Psoas muscle (tissue), 8 donors: ENCODE measurements around the gene PLS1. TPM values are rescaled to one million over a fixed set of nuclear protein-coding genes. Genes with fewer than 3 reads are reported as not detected.
"Not testable (repeated sequence)": the region's sequence is repeated elsewhere in the genome, so short reads cannot be mapped to it uniquely, and the experiment has no call there.

ENCODE experiments used
- ATAC-seq, 4 donors: fragments of 200-7000 bp; cut with Tn5 transposase; one replicate each; pipeline ENCODE4 v1.9.1; 2020; ENCODE audit warnings: moderate library complexity in 3 of 4, mild to moderate bottlenecking in 2 of 4
- DNase-seq, 2 donors: peaks; one replicate each; pipeline ENCODE4 v3.0.0-alpha.2; 2020
- H3K27ac ChIP-seq: fragments of 200-600 bp; one replicate; pipeline ENCODE4 v1.8.0; 2022
- H3K27me3 ChIP-seq, 3 donors: fragments of 200-600 bp in 1 of 3; one replicate each; pipeline versions ENCODE4 v1.6.1 to v1.8.0; 2013 to 2022; ENCODE audit warnings: low read length in 2 of 3, mild to moderate bottlenecking in 2 of 3, moderate library complexity in 1 of 3; ENCODE audit not compliant: insufficient read depth in 3 of 3
- H3K36me3 ChIP-seq, 2 donors: fragments of 200-600 bp in 1 of 2; one replicate each; pipeline versions ENCODE4 v1.6.1 to v1.8.0; 2013 to 2022; ENCODE audit warnings: low read depth in 1 of 2, mild to moderate bottlenecking in 1 of 2, moderate library complexity in 1 of 2; ENCODE audit not compliant: insufficient read depth in 1 of 2
- H3K4me1 ChIP-seq: fragments of 200-600 bp; one replicate; pipeline ENCODE4 v1.8.0; 2022
- H3K4me3 ChIP-seq: fragments of 200-600 bp; one replicate; pipeline ENCODE4 v1.8.0; 2022; ENCODE audit warnings: mild to moderate bottlenecking
- H3K9me3 ChIP-seq: fragments of 200-600 bp; one replicate; pipeline ENCODE4 v1.8.0; 2022
- CTCF ChIP-seq: fragments of 200-600 bp; IDR thresholded peaks from one replicate; pipeline ENCODE4 v1.8.0; 2022; ENCODE audit warnings: antibody characterized with exemption
- WGBS, 3 donors: extraction: QIAGEN DNeasy Blood & Tissue Kit; methylation state at CpG; one replicate each; pipeline versions ENCODE4 v1.1.6 to v1.1.7; 2013; 5-methylcytosine and 5-hydroxymethylcytosine counted together
- intact Hi-C, 2 donors: fragments of 100-400 bp; cut with DNase I; formaldehyde crosslinking; loops; one replicate each; pipeline versions ENCODE4 v1.11.0 to v1.14.2; 2022
- polyA plus RNA-seq, 3 donors: library from polyadenylated mRNA; stranded (reverse); fragments of 200-250 nt; gene quantifications; one replicate each; pipeline ENCODE4 v1.2.3, GENCODE V29; 2013
- total RNA-seq, 4 donors: library from RNA; stranded (reverse); fragmentation: NEBNext Ultra II Directional in 2 of 4; extraction: Animal tissue kit (Norgen Biotek cat#: 25700) in 2 of 4; gene quantifications; one replicate each; pipeline versions ENCODE4 v1.2.1 to v1.2.4, GENCODE V29; 2021 to 2023
- donor health status: healthy with polysubstance abuse.
- donor health status: DM: no; HTN: no; CAD: no; lungs with moderate emphysema.
- donor health status: Bipolar disorder and iron deficiency.
- donor health status: healthy.
- donor health status: DM: yes; HTN: yes; CAD: no.
- donor health status: DM: no; HTN: no; CAD: no.
- donor health status: DM: no; HTN: no; CAD: no.
- donor health status: DM: yes; HTN: yes; CAD: no.

Gene PLS1
- total and polyA plus RNA-seq, 7 donors = 0.24 to 2.2 (median 0.58) TPM

GRCh38 chr3:142602619-142603385 lies 6.6 kb downstream of the PLS1 start:
- no peak for DNase-seq
- intact Hi-C loops = no loop called here
- Histone ChIP-seq H3K4me3 (no peak overlapping the region), H3K4me1 (no peaks in the 10 kb centered on the region), H3K27ac (no peak overlapping the region), H3K36me3 (no peaks in the 10 kb centered on the region), H3K27me3 (no peaks in the 10 kb centered on the region), H3K9me3 (no peaks in the 10 kb centered on the region)
- TF ChIP-seq CTCF = no peak
- no peak for ATAC-seq
- WGBS, 3 donors = 85 to 92% (median 86%) methylated on average over 13 of the region's 13 CpGs

- intact Hi-C loops, H3K36me3 ChIP-seq, H3K27me3 ChIP-seq, H3K4me3 ChIP-seq, H3K27ac ChIP-seq, H3K9me3 ChIP-seq, H3K4me1 ChIP-seq, DNase-seq, ATAC-seq: not testable (repeated sequence)
- WGBS, 3 donors = 83 to 92% (median 87%) methylated on average over 7 of the region's 7 CpGs
Observed at GRCh38 chr3:142603386-142603705, 7.2 kb downstream of the PLS1 start.

GRCh38 chr3:142604940-142605339 lies 8.7 kb downstream of the PLS1 start:
- Histone ChIP-seq H3K27ac (no peak overlapping the region), H3K27me3 (no peaks in the 10 kb centered on the region), H3K9me3 (no peaks in the 10 kb centered on the region), H3K36me3 (no peaks in the 10 kb centered on the region), H3K4me3 (no peak overlapping the region), H3K4me1 (no peaks in the 10 kb centered on the region)
- ATAC-seq (no peak), DNase-seq (no peak)
- intact Hi-C loops = no loop called here
- TF ChIP-seq CTCF = no peak

- Histone ChIP-seq H3K27ac (no peak overlapping the region), H3K4me1 (no peaks in the 10 kb centered on the region), H3K36me3 (no peaks in the 10 kb centered on the region), H3K9me3 (no peaks in the 10 kb centered on the region), H3K4me3 (no peak overlapping the region), H3K27me3 (no peaks in the 10 kb centered on the region)
- intact Hi-C loops = no loop called here
- TF ChIP-seq CTCF = no peak
- ATAC-seq (no peak), DNase-seq (no peak)
- 77 to 83% (median 79%) methylated on average over 1 of the region's 1 CpG for WGBS, 3 donors
Observed at GRCh38 chr3:142608631-142609030, 12.4 kb downstream of the PLS1 start.

- intact Hi-C loops = no loop called here
- H3K36me3 ChIP-seq = no peaks in the 10 kb centered on the region
- no peaks in the 10 kb centered on the region for H3K9me3 ChIP-seq
- no peak overlapping the region for H3K4me3 ChIP-seq
- no peak for DNase-seq
- no peak for TF ChIP-seq CTCF
- no peak for ATAC-seq
- no peaks in the 10 kb centered on the region for H3K27me3 ChIP-seq
- H3K27ac ChIP-seq = no peak overlapping the region
- 74 to 79% (median 75%) methylated on average over 1 of the region's 1 CpG for WGBS, 3 donors
- H3K4me1 ChIP-seq = no peaks in the 10 kb centered on the region
Observed at GRCh38 chr3:142609136-142609535, 12.9 kb downstream of the PLS1 start.
